ENCODE measurements around the gene ASCC1. TPM values are rescaled to one million over a fixed set of nuclear protein-coding genes. Genes with fewer than 3 reads are reported as not detected.

The ASCC1 gene
- polyA plus RNA-seq, 3 donors from 2014 or later: 36.9 to 57.6 (median 40.5) TPM

GRCh38 chr10:72068126-72068765 lies 147.8 kb downstream of the ASCC1 start:
- Mint-ChIP-seq H3K27me3 (ENCODE audit: low read depth in 3 of 3) (peaks cover 13 to 40% (median 37%) of the 10 kb centered on the region in 3 donors), H3K9me3 (no peaks in the 10 kb centered on the region), H3K4me3 (no peak overlapping the region), H3K36me3 (peaks cover 12 to 26% (median 18%) of the 10 kb centered on the region in 3 donors), H3K4me1 (peaks cover 4 to 10% of the 10 kb centered on the region in 2 donors), H3K27ac (peak overlapping the region in 1 of 6 donors; percentile 79)
- DNase-seq: no peak

DNA sequence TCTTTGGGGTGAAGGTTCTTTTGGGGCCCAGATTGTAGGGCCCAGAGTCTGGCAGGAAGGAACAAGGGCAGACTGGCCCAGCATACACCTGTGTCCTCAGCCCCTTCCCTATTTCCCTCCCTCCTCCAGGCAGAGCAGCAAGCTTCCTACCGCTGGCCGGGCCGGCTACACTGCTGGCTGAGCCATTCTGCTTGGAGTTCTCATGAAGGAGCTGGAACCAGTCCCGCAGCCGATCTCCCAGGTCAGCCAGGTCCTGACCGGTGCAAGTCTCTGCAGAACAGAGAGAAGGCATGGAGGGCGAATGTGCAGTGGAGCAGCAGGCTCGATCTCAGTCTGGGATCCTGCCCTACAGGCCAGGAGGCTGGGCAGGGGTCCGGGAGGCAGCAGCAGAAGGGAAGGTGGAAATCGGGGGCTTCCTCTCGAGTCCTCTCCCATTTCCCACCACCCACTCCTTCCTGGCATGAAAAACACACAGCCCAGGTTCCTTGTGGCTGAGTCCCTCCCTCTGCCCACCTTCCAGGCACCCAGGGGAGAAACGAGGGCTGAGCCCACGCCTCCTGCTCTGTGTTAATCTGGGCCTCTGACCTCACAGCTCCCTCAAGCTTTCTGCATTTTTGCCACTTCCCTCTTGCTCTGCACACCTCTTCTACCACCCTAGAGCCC lies 148.5 kb downstream of the ASCC1 start:
- Mint-ChIP-seq H3K4me3 (no peak overlapping the region), H3K9me3 (no peaks in the 10 kb centered on the region), H3K27ac (peak overlapping the region in 1 of 6 donors; percentile 50), H3K4me1 (peaks cover 4 to 10% of the 10 kb centered on the region in 2 donors), H3K27me3 (ENCODE audit: low read depth in 3 of 3) (peaks cover 13 to 40% (median 39%) of the 10 kb centered on the region in 3 donors), H3K36me3 (peaks cover 12 to 26% (median 18%) of the 10 kb centered on the region in 3 donors)
- DNase-seq: no peak

GRCh38 chr10:72066318-72067284 lies 149.5 kb downstream of the ASCC1 start:
- Mint-ChIP-seq H3K36me3 (peaks cover 10 to 24% (median 16%) of the 10 kb centered on the region in 3 donors), H3K4me3 (no peak overlapping the region), H3K27ac (no peak overlapping the region)

DNA sequence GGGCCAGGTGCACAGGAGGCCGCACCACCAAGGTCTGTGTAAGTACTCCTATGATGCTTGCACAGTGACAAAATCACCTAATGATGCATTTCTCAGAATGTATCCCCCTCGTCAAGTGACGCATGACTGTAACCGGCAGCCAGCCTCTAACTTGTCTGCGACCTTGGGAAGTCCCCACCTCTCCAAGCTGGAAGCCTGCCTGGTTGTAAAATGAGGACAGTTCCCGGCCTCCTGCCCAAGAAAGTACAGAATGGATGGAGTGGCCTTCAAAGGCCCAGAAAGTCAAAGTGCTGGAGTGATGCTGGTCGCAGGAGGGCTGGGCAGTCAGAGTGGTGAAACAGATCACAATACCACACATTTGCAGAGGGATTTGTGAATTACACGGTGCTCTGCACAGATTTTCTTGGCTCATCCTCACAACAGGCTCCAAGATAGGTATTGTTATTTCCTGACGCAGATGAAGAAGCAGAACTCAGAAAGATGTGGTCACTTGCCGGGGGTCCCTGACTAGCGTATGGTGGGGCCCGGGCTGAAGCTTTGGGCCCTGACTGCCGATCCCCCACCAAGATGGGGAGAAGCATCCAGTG lies 150.5 kb downstream of the ASCC1 start:
- no peak for DNase-seq
- H3K36me3 Mint-ChIP-seq: peaks cover 7 to 20% (median 13%) of the 10 kb centered on the region in 3 donors
- peaks cover 0 to 4% of the 10 kb centered on the region in 2 donors for H3K4me1 Mint-ChIP-seq
- H3K9me3 Mint-ChIP-seq: no peaks in the 10 kb centered on the region
- H3K4me3 Mint-ChIP-seq: no peak overlapping the region
- H3K27me3 Mint-ChIP-seq (ENCODE audit: low read depth in 3 of 3): peaks cover 26 to 53% (median 47%) of the 10 kb centered on the region in 3 donors
- H3K27ac Mint-ChIP-seq: peak overlapping the region in 2 of 6 donors; percentile 34 to 45

More at GRCh38 chr10:72066318-72067284, 149.5 kb downstream of the ASCC1 start:
- DNase-seq: no peak
- no peaks in the 10 kb centered on the region for H3K9me3 Mint-ChIP-seq
- peaks cover 3 to 8% of the 10 kb centered on the region in 2 donors for H3K4me1 Mint-ChIP-seq
- peaks cover 16 to 49% (median 44%) of the 10 kb centered on the region in 3 donors for H3K27me3 Mint-ChIP-seq (ENCODE audit: low read depth in 3 of 3)

- Mint-ChIP-seq H3K4me3 (no peak overlapping the region), H3K27me3 (ENCODE audit: low read depth in 3 of 3) (peaks cover 22 to 60% (median 52%) of the 10 kb centered on the region in 3 donors)
Observed at GRCh38 chr10:72063703-72064391, 152.2 kb downstream of the ASCC1 start.

GRCh38 chr10:72062832-72063702 lies 153.0 kb downstream of the ASCC1 start:
- DNase-seq: no peak
- Mint-ChIP-seq H3K9me3 (no peaks in the 10 kb centered on the region), H3K4me3 (no peak overlapping the region), H3K4me1 (no peaks in the 10 kb centered on the region), H3K27ac (peak overlapping the region in 2 of 6 donors; percentile 31 to 69), H3K27me3 (ENCODE audit: low read depth in 3 of 3) (peaks cover 23 to 59% (median 50%) of the 10 kb centered on the region in 3 donors), H3K36me3 (peaks cover 3 to 7% (median 6%) of the 10 kb centered on the region in 3 donors)

More at GRCh38 chr10:72063703-72064391, 152.2 kb downstream of the ASCC1 start:
- no peaks in the 10 kb centered on the region for H3K4me1 Mint-ChIP-seq
- no peak for DNase-seq
- H3K9me3 Mint-ChIP-seq: no peaks in the 10 kb centered on the region
- peak overlapping the region in 2 of 6 donors; percentile 31 to 69 for H3K27ac Mint-ChIP-seq
- H3K36me3 Mint-ChIP-seq: peaks cover 3 to 10% (median 7%) of the 10 kb centered on the region in 3 donors

DNA sequence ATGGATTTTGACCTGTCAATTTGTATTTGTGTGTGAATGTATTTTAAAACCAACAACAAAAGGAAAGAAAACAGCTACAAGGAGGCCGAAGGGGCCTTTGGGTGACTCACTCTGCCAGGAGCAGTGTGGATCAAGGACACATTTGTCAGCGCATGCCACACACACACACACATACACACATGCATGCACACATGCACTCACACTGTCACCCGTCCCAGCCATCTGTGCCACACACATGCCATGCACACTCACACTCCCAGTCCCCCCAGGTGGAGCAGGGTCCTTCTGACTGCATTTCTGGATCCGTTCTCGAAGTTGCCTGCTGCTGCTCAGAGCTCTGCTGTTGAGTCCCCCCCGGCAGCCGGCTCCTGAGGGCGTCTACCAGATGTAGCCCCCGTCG lies 153.7 kb downstream of the ASCC1 start:
- Mint-ChIP-seq H3K27me3 (ENCODE audit: low read depth in 3 of 3) (peaks cover 27 to 60% (median 44%) of the 10 kb centered on the region in 3 donors), H3K9me3 (no peaks in the 10 kb centered on the region), H3K4me3 (no peak overlapping the region), H3K36me3 (peaks cover 3 to 7% (median 6%) of the 10 kb centered on the region in 3 donors), H3K27ac (peak overlapping the region in 1 of 6 donors; percentile 72), H3K4me1 (no peaks in the 10 kb centered on the region)
- DNase-seq: no peak

- DNase-seq: no peak
- no peaks in the 10 kb centered on the region for H3K9me3 Mint-ChIP-seq
- H3K4me3 Mint-ChIP-seq: no peak overlapping the region
- no peaks in the 10 kb centered on the region for H3K4me1 Mint-ChIP-seq
- H3K27me3 Mint-ChIP-seq (ENCODE audit: low read depth in 3 of 3): peaks cover 29 to 57% (median 42%) of the 10 kb centered on the region in 3 donors
- peak overlapping the region in 2 of 6 donors; percentile 34 to 50 for H3K27ac Mint-ChIP-seq
- peaks cover 3 to 7% (median 6%) of the 10 kb centered on the region in 3 donors for H3K36me3 Mint-ChIP-seq
Observed at GRCh38 chr10:72061930-72062329, 154.1 kb downstream of the ASCC1 start.

DNA sequence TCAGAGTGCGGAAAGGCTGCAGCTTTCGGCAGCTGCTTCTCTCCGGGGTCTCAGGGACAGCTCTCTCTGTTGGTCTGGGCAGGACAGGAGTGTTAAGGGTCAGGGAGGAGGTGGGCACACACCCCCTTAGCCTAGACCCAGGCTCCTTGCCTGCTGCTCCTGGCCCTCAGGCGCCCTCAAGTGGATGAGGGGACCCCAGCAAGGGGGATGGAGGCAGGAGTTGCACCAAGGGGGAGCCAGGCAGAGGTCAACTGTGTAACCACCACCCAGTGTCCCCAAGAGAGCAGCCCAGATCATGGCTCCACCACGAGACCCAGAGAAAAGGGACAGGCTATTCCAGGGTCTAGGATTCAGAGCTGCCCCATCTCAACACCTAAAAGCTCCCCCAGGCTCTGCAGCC lies 154.6 kb downstream of the ASCC1 start:
- Mint-ChIP-seq H3K36me3 (peaks cover 3 to 6% (median 5%) of the 10 kb centered on the region in 3 donors), H3K4me3 (no peak overlapping the region), H3K27me3 (ENCODE audit: low read depth in 3 of 3) (peaks cover 29 to 52% (median 42%) of the 10 kb centered on the region in 3 donors), H3K9me3 (no peaks in the 10 kb centered on the region), H3K27ac (peak overlapping the region in 2 of 6 donors; percentile 40 to 44), H3K4me1 (no peaks in the 10 kb centered on the region)
- no peak for DNase-seq

- Mint-ChIP-seq H3K27ac (peak overlapping the region in 4 of 6 donors; percentile 26 to 87 (median 60)), H3K27me3 (ENCODE audit: low read depth in 3 of 3) (peaks cover 29 to 52% (median 42%) of the 10 kb centered on the region in 3 donors), H3K4me1 (no peaks in the 10 kb centered on the region), H3K36me3 (peaks cover 0 to 4% (median 3%) of the 10 kb centered on the region in 3 donors), H3K4me3 (peak overlapping the region in 1 of 5 donors; percentile 10), H3K9me3 (no peaks in the 10 kb centered on the region)
- DNase-seq: no peak
Observed at GRCh38 chr10:72059843-72060822, 155.9 kb downstream of the ASCC1 start.

Data from immature natural killer cell (primary cell).